HUES6 (cell line): ENCODE results near the gene TRPM5.

Experiments used
- H3K27ac ChIP-seq: 2 replicates; pipeline ENCODE4 v1.7.0; 2013; ENCODE audit warnings: low read depth, mild to moderate bottlenecking, low read length, inconsistent platforms
- H3K27me3 ChIP-seq: 2 replicates; pipeline ENCODE4 v1.6.1; 2013; ENCODE audit warnings: low read length; ENCODE audit not compliant: control insufficient read depth, insufficient read depth
- H3K36me3 ChIP-seq: 2 replicates; pipeline ENCODE4 v1.6.1; 2013; ENCODE audit warnings: low read length; ENCODE audit not compliant: control insufficient read depth, insufficient read depth
- H3K4me1 ChIP-seq: 2 replicates; pipeline ENCODE4 v1.6.1; 2013; ENCODE audit warnings: low read length; ENCODE audit not compliant: control insufficient read depth, insufficient read depth
- H3K4me3 ChIP-seq: 2 replicates; pipeline ENCODE4 v1.5.1; 2013; ENCODE audit warnings: low read depth, low read length
- H3K9ac ChIP-seq: one replicate; pipeline ENCODE4 v1.6.1; 2013; ENCODE audit warnings: mild to moderate bottlenecking, low read length
- H3K9me3 ChIP-seq: 2 replicates; pipeline ENCODE4 v1.6.1; 2013; ENCODE audit warnings: low read depth, low read length; ENCODE audit not compliant: control insufficient read depth, insufficient read depth

Gene TRPM5

DNA sequence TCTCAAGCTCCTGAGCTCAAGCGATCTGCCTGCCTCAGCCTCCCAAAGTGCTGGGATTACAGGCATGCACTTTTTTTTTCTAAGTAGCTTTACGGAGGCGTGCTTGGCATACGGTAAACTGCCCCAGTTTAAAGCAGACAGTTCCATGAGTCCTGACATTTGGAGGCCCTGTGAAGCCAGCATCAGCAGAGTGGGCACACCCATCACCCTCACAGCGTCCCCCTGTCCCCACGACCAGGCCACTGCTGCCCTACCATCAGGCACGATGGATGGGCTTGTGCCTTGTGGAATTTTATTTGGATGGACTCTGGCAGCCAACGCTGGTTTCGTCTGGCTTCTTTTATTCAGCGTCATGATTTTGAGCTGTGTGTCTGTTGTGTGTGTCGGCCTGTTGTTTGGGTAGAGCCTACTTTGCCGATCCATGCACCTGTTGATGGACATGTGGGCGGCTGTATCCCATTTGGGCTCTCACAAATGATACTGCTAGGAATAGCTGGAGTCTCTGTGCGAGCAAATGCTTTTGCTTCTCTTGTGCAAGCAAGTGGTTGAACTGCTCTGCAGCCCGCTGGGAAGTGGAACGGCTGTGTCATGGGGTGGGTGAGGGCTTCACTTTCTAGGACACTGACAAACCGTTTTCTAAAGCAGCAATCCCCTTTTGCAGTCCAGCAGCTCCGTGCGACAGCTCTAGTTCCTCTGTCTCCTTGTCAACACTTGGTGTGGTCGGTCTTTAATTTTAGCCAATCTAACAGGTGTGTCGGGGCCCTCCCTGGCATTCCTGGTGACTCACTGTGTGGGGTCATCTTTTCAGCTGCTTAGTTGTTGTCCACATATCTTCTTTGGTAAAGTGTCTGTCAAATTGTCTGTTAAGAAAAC, 24.3 kb upstream of the TRPM5 start:
- no peak overlapping the region for H3K9ac ChIP-seq
- H3K27me3 ChIP-seq = peaks cover 73% of the 10 kb centered on the region
- H3K27ac ChIP-seq = no peak overlapping the region
- no peaks in the 10 kb centered on the region for H3K36me3 ChIP-seq
- no peaks in the 10 kb centered on the region for H3K4me1 ChIP-seq
- H3K9me3 ChIP-seq = no peaks in the 10 kb centered on the region; the same call in 1 of the 2 replicates
- H3K4me3 ChIP-seq = no peak overlapping the region

DNA sequence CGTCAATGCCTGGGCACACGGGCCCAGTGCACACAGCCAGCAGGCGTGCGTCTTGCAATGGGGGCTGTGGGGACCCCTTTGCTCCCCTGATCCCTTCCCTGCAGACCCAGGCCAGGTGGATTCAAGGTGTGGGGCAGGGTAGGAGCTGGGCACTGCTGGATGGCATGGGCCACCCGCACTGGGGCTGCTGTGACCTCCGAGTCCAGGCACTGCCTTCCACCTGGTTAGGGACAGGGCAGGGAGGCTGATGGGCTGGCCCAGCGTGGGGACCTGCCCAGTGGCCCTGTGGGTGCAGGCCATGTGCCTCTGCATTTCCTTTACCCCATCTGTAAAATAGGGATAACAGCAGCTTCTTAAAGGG, 23.4 kb upstream of the TRPM5 start:
- Histone ChIP-seq H3K27ac (no peak overlapping the region), H3K9ac (no peak overlapping the region), H3K4me3 (no peak overlapping the region), H3K27me3 (peaks cover 68% of the 10 kb centered on the region), H3K36me3 (no peaks in the 10 kb centered on the region), H3K4me1 (no peaks in the 10 kb centered on the region), H3K9me3 (no peaks in the 10 kb centered on the region; the same call in 1 of the 2 replicates)

DNA sequence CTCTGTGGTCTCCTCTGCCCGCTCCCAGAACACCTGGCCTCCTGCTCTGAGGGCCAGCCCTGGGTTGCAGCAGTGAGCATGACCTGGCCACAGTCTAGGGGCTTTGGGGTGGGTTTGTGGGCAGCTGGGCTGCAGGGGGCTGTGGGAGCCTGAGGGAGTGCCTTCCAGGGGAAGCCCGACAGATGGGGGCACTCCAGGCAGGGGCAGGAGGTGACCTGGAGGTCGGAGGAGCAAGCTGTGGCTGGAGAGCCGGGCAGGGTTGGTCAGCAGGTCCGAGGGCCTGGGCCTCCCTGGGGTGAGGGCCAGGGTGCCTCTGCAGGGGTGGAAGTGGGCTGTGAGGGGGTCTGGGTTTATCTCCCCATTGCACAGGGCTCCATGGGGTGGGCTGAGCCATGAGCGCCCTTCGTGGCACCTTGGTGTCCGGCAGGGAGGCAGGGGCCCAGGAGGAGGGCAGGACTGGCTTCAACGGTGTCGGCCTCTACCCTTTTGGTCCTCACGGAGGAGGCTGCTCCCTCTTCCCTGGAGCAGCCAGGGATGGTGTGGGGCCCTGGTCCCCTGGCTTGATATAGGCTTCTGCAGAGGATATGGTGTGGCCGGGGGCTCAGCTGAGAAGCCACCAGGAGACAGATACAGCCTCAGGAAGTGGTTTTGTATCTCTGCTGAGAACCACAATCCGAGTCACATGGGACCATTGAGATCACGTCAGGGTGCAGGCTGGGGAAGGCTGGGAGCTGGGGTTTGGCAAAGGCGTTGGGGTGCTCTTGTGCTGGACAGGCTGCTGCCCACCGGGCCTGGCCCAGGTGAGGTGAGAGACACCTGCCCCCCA, 22.8 kb upstream of the TRPM5 start:
- Histone ChIP-seq H3K36me3 (no peaks in the 10 kb centered on the region), H3K27ac (no peak overlapping the region), H3K4me1 (no peaks in the 10 kb centered on the region), H3K9me3 (no peaks in the 10 kb centered on the region; the same call in 1 of the 2 replicates), H3K9ac (no peak overlapping the region), H3K4me3 (no peak overlapping the region), H3K27me3 (peaks cover 66% of the 10 kb centered on the region)

DNA sequence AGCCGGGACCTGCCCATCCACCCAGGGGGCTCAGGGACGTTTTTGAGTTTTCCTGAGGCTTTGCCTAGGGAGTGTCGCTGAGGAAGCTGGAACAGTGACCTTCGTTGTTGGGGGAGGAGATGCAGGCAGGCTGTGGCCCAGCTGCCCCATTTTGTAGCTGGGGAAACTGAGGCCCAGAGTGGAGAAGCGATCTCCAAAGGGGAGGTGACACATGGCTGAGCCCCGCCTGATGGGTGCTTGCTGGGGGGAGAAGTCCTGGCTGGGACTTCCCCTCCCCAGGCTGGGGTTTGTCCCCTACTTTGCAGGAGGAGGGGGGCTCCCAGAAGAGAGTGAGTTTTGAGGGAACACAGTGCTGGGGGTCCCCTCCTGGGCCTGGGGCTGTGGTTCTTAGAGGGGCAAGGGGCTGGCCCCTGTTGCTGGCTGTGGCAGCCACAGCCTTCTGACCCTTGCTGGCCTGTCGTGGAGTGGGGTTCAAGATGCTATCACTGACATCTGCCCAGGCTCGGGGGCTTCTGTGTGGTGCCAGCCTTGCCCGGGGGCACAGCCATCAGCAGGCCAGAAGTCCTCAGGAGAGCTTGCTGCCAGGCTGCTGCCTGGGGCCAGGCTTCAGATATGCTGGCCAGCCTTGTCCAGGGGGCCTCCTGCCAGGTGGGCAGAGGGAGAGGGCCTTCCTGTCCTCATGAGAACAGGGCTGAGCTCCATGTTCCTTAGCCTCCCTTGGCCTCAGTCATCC, 21.9 kb upstream of the TRPM5 start:
- H3K4me1 ChIP-seq = no peaks in the 10 kb centered on the region

DNA sequence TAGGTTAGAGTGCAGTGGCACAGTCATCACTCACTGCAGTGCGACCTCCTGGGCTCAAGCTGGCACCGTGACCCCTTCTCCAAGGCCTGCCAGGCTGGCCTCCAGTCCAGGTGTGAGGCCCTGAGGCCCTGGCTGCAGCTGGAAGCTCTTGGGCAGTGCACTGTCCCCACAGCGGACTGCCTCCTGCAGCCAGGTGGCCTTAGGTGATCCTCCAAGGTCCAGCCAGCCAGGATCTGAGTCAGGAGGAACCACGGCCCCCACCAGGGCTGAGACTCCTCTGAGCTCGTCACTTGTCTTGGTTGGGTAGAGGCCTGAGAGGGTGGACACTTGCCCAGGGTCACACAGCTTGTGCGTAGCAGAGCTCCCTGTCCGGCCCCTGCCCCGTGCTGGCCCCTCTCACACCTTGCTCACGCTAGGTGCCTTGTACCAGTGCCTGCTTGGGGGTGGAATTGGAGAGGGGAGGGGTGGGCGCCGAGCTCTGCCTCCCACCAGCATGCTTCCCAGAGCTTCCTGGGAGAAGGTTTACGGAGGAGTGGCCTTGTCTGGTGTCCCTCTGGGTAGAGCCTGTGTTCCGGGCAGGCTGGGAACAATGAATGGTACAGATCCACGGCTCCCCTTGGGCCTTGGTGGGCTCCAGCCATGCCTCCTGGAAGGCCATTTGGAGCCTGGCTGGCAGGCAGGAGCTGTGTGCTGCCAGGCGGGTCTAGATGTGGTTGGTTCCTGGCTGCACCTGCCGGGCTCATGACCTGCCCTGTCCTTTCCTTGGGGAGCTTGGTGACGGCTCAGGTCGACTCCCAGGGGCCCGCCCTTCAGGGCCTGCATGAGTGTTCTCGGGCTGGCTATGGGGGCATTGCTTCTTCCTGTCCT, 21.1 kb upstream of the TRPM5 start:
- no peak overlapping the region for H3K9ac ChIP-seq
- H3K4me1 ChIP-seq = no peaks in the 10 kb centered on the region
- no peak overlapping the region for H3K27ac ChIP-seq
- H3K9me3 ChIP-seq = no peaks in the 10 kb centered on the region
- no peaks in the 10 kb centered on the region for H3K36me3 ChIP-seq
- H3K4me3 ChIP-seq = no peak overlapping the region
- peaks cover 55% of the 10 kb centered on the region for H3K27me3 ChIP-seq

More for the DNA sequence above, 21.9 kb upstream of the TRPM5 start:
- no peaks in the 10 kb centered on the region for H3K9me3 ChIP-seq
- no peaks in the 10 kb centered on the region for H3K36me3 ChIP-seq
- H3K27me3 ChIP-seq = peaks cover 58% of the 10 kb centered on the region
- H3K9ac ChIP-seq = no peak overlapping the region
- no peak overlapping the region for H3K4me3 ChIP-seq
- no peak overlapping the region for H3K27ac ChIP-seq

DNA sequence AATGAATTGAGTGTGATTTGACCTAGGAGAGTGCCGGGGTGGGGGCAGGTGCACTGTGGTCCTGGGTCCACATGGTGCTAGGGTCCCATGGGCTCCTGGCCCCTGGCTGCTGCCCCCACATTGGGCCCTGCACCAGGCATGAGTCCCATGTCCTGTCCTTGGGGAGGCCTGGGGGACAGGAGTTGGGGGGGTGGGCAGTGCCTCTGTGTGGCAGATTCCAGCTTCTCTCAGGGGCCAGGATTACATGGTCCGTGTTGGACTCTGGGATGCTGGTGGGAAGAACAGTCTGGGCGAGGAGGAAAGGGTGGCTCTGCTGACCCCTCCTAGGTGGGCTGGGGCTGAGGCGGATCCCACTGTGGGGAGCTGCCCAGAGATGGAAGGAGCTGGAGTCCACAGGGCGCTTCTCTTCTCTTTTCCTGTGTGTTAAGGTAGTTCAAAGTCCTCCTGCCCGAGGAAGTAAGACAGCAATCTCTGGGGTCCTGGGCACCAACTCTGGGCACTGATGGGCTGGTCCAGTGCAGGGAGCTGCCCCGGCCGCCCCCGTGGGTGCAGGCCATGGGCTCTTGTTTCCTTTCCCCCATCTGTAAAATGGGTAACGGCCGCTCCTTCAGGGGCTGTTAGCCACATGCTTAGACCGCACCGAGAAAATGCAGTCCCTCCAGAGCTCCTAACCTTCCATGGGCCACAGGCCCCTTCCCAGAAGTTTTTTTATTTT, 20.3 kb upstream of the TRPM5 start:
- H3K4me1 ChIP-seq = no peaks in the 10 kb centered on the region
- H3K36me3 ChIP-seq = no peaks in the 10 kb centered on the region
- H3K27ac ChIP-seq = no peak overlapping the region
- H3K9me3 ChIP-seq = no peaks in the 10 kb centered on the region
- H3K9ac ChIP-seq = no peak overlapping the region
- no peak overlapping the region for H3K4me3 ChIP-seq
- H3K27me3 ChIP-seq = peaks cover 48% of the 10 kb centered on the region

DNA sequence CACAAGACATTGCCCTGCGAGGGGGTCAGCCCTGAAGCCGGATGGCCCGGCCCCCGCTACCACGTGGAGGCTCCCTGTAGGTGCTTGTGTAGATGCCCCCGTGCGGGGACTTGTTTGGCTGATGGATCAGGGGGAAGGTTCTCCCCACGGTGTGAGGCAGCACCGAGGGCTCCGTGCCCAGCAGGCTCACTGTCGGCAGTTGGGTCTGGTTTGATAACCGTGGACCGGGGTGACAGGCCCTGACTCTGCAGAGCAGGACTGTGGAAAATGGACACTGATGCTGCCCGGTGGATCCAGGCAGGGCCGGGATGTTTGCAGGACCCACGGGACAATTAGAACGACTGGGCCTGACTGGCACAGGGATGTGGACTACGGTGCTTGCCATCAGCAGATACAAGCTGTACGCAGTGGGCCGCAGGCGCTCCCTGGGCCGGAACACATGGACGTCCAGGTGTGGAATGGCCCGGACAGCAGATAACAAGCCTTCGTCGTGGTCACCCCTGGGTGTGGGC, 19.5 kb upstream of the TRPM5 start:
- no peaks in the 10 kb centered on the region for H3K9me3 ChIP-seq
- H3K4me1 ChIP-seq = no peaks in the 10 kb centered on the region
- H3K4me3 ChIP-seq = no peak overlapping the region
- H3K27me3 ChIP-seq = peaks cover 53% of the 10 kb centered on the region
- H3K9ac ChIP-seq = no peak overlapping the region
- no peaks in the 10 kb centered on the region for H3K36me3 ChIP-seq
- H3K27ac ChIP-seq = no peak overlapping the region

DNA sequence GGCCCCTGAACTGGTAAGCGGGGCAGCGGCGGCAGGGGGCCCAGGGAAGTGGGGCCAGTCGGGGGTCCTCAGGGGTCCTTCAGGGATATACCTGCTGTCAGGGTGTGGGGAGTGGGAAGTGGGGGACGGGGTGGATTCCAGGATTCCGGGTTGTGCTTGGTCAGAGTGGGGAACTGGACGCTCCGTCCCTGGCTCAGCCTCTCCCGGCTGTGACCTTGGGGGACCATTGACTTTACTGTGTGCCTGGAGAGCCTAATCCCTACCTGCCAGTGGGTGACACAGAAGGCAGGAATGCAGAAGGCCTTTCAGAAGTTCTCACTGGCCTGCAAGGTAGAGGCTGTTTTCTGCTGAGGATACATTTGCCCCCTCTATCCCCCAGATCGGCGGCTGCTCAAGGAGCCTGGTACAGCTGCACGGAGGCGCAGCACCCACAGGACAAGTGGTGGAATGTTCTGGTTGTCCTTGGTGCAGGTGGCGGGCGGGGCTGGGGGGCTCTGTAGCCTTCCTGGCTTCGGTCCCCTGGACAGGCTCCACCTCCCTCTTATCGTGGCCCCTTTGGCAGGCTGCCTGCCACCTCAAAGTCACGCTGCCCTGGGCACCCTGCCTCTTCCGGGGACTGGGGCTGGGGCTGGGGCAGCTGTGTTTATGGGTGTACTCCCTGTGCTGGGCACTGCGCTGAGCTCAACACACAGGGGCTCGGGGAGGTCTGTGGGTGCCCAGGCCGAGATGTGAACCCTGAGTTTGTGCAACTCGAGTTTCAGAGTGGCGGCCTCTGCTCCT, 18.9 kb upstream of the TRPM5 start:
- H3K4me3 ChIP-seq = no peak overlapping the region
- H3K27ac ChIP-seq = no peak overlapping the region
- H3K27me3 ChIP-seq = peaks cover 53% of the 10 kb centered on the region
- no peaks in the 10 kb centered on the region for H3K9me3 ChIP-seq
- no peak overlapping the region for H3K9ac ChIP-seq
- H3K36me3 ChIP-seq = no peaks in the 10 kb centered on the region
- no peaks in the 10 kb centered on the region for H3K4me1 ChIP-seq

DNA sequence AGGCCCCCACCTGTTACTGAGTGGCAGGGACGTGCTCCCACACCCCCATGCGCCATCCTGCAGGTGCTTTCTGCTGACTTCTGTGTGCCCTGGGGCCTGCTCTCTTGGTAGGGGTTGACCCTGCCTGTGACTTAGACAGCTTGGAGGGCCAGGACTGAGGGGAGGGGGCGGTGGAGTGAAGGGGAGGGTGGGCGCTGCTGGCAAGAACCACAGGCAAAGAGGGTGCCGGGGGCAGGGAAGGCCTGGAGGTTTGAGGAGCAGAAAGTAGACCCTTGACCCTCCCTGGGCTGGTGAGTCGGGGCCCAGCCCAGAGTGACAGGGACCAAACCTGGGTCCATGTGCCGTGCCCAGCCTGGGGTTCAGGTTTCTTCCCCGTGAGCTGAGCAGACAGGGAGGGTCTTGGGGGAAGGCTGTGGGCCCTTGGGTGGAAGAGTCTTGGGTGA, 18.2 kb upstream of the TRPM5 start:
- no peaks in the 10 kb centered on the region for H3K4me1 ChIP-seq
- no peak overlapping the region for H3K9ac ChIP-seq
- H3K27ac ChIP-seq = no peak overlapping the region
- H3K36me3 ChIP-seq = no peaks in the 10 kb centered on the region
- no peak overlapping the region for H3K4me3 ChIP-seq
- H3K27me3 ChIP-seq = peaks cover 55% of the 10 kb centered on the region
- H3K9me3 ChIP-seq = no peaks in the 10 kb centered on the region
